Measurements from ENCODE around the gene VPS16.

DNA sequence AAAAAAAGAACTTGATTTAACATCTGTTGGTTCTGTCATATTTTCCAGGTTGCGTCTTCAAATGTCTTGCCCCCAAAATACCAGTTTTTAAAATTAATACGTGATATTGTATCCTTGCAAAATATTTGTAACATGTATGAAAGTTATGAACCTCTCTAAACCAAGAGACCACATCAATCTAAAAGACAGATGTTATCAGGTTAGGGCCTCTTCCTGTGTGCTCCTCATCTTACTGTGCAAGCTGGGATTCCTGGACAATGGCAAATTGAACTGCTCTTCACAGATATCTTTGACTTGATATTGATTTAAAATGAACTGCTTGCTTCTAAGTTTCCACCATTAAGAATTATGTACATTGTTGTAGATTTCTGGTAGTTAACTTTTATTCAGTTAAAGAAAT is 14.8 kb upstream of the VPS16 start:
- TF ChIP-seq POLR2A (IDR thresholded peaks at IDR 0.05), result no peak
- TF ChIP-seq, protein P1, sequence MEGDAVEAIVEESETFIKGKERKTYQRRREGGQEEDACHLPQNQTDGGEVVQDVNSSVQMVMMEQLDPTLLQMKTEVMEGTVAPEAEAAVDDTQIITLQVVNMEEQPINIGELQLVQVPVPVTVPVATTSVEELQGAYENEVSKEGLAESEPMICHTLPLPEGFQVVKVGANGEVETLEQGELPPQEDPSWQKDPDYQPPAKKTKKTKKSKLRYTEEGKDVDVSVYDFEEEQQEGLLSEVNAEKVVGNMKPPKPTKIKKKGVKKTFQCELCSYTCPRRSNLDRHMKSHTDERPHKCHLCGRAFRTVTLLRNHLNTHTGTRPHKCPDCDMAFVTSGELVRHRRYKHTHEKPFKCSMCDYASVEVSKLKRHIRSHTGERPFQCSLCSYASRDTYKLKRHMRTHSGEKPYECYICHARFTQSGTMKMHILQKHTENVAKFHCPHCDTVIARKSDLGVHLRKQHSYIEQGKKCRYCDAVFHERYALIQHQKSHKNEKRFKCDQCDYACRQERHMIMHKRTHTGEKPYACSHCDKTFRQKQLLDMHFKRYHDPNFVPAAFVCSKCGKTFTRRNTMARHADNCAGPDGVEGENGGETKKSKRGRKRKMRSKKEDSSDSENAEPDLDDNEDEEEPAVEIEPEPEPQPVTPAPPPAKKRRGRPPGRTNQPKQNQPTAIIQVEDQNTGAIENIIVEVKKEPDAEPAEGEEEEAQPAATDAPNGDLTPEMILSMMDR (IDR thresholded peaks at IDR 0.05), result no peak
